HCT116 (cell line): Measurements from ENCODE around the gene COL19A1. TPM values are rescaled to one million over a fixed set of nuclear protein-coding genes. Genes with fewer than 3 reads are reported as not detected.

Source experiments
- ATAC-seq: fragments of 200-7000 bp; cut with Tn5 transposase; 2 replicates; pipeline ENCODE4 v1.9.1; 2020; ENCODE audit warnings: mild to moderate bottlenecking, moderate library complexity
- BruUV-seq: library from RNA; stranded (reverse); fragments of 400-500 nt; replicated peaks from 2 replicates; lab custom pipeline; 2021; lab: Mats Ljungman, UMichigan
- CTCF ChIA-PET: fragments of 300-600 bp; sonication (Branson Sonifier 250); formaldehyde crosslinking; loops from one replicate; lab custom pipeline; 2021; ENCODE audit warnings: antibody characterized with exemption; lab: Charles Lee
- POLR2A ChIA-PET: fragments of 300-600, 350-600 bp; sonication (Branson Sonifier 250); formaldehyde crosslinking; loops from one replicate; lab custom pipeline; 2021; ENCODE audit warnings: antibody characterized with exemption; lab: Charles Lee
- RAD21 ChIA-PET, 2 experiments: fragments of 300-600 bp; sonication (Branson Sonifier 250); formaldehyde crosslinking; loops; one replicate each; lab custom pipeline; 2023; ENCODE audit warnings: low total read pairs in 2 of 2; ENCODE audit not compliant: uncharacterized antibody in 2 of 2, unreplicated experiment in 2 of 2, low non-redundant PET in 1 of 2; lab: Charles Lee
- DNase-seq: peaks from one replicate; pipeline ENCODE4 v3.0.0-alpha.2; 2010; ENCODE audit warnings: low read depth, low spot score
- H2AFZ ChIP-seq: fragments of 200-600 bp; shearing (Covaris generic), sonication (generic); 2 replicates; pipeline ENCODE4 v1.6.1; 2017; ENCODE audit warnings: low read depth, mixed run types, mixed read lengths, antibody characterized with exemption, low read length; ENCODE audit not compliant: poor library complexity, severe bottlenecking
- H3K27ac ChIP-seq: 2 replicates; pipeline ENCODE4 v1.5.1; 2012; ENCODE audit warnings: low read depth, low read length
- H3K27me3 ChIP-seq: fragments of 200-600 bp; sonication (generic); 2 replicates; pipeline ENCODE4 v1.6.1; 2016; ENCODE audit warnings: mixed run types, low read length, mixed read lengths; ENCODE audit not compliant: insufficient read depth
- H3K36me3 ChIP-seq, 2 experiments: fragments of 200-500 bp in 1 of 2; fragments of 200-600 bp in 1 of 2; sonication (Bioruptor generic) in 1 of 2; sonication (generic) in 1 of 2; 2 replicates each; pipeline versions ENCODE4 v1.5.1 to v1.6.1; 2014 to 2016; ENCODE audit warnings: low read length in 2 of 2, inconsistent platforms in 1 of 2, mixed read lengths in 1 of 2, mixed run types in 1 of 2; ENCODE audit not compliant: insufficient read depth in 2 of 2, control insufficient read depth in 1 of 2
- H3K4me1 ChIP-seq, 2 experiments: fragments of 200-600 bp in 1 of 2; sonication (generic) in 1 of 2; 2 replicates each; pipeline versions ENCODE4 v1.5.1 to v1.6.1; 2012 to 2017; ENCODE audit warnings: low read length in 2 of 2, inconsistent platforms in 1 of 2, mild to moderate bottlenecking in 1 of 2, mixed read lengths in 1 of 2, mixed run types in 1 of 2, moderate library complexity in 1 of 2; ENCODE audit not compliant: insufficient read depth in 2 of 2, control insufficient read depth in 1 of 2
- H3K4me2 ChIP-seq: fragments of 200-600 bp; sonication (generic); 2 replicates; pipeline ENCODE4 v1.6.1; 2017; ENCODE audit warnings: mixed run types, low read length, mixed read lengths
- H3K4me3 ChIP-seq, 2 experiments: fragments of 200-600 bp in 1 of 2; sonication (generic) in 1 of 2; replicated peaks in 1 of 2; 2 replicates each; pipeline ENCODE4 v1.5.1; 2011 to 2016; ENCODE audit warnings: low read length in 2 of 2, control low read depth in 1 of 2, low read depth in 1 of 2, mild to moderate bottlenecking in 1 of 2, mixed read lengths in 1 of 2, mixed run types in 1 of 2
- H3K79me2 ChIP-seq: fragments of 200-600 bp; sonication (generic); 2 replicates; pipeline ENCODE4 v1.6.1; 2017; ENCODE audit warnings: mild to moderate bottlenecking, mixed run types, low read length, moderate library complexity, mixed read lengths; ENCODE audit not compliant: insufficient read depth
- H3K9ac ChIP-seq: fragments of 200-600 bp; sonication (generic); 2 replicates; pipeline ENCODE4 v1.6.1; 2016; ENCODE audit warnings: low read length, mixed read lengths
- H3K9me2 ChIP-seq: fragments of 200-600 bp; sonication (generic), shearing (Covaris generic); 2 replicates; pipeline ENCODE4 v1.6.1; 2017; ENCODE audit warnings: mixed run types, mild to moderate bottlenecking, moderate library complexity; ENCODE audit not compliant: insufficient read depth
- H3K9me3 ChIP-seq, 2 experiments: fragments of 200-500 bp in 1 of 2; fragments of 200-600 bp in 1 of 2; sonication (Bioruptor generic) in 1 of 2; sonication (generic) in 1 of 2; 2 replicates each; pipeline ENCODE4 v1.6.1; 2014 to 2017; ENCODE audit warnings: low read length in 2 of 2, mixed read lengths in 2 of 2, inconsistent platforms in 1 of 2, low read depth in 1 of 2, mild to moderate bottlenecking in 1 of 2, mixed run types in 1 of 2, moderate library complexity in 1 of 2; ENCODE audit not compliant: control insufficient read depth in 1 of 2, insufficient read depth in 1 of 2
- H4K20me1 ChIP-seq: fragments of 200-600 bp; sonication (generic), shearing (Covaris generic); 2 replicates; pipeline ENCODE4 v1.6.1; 2017; ENCODE audit warnings: mixed run types, mild to moderate bottlenecking, moderate library complexity; ENCODE audit not compliant: insufficient read depth
- ATF3 ChIP-seq: IDR thresholded peaks from 2 replicates; pipeline ENCODE4 v1.6.1; 2012
- CBX3 ChIP-seq: IDR thresholded peaks from 2 replicates; pipeline ENCODE4 v1.6.1; 2012; ENCODE audit warnings: low read depth
- CEBPB ChIP-seq: IDR thresholded peaks from 2 replicates; pipeline ENCODE4 v1.6.1; 2012; ENCODE audit warnings: low read depth
- CTCF ChIP-seq, 3 experiments: fragments of 200-600 bp in 1 of 3; sonication (generic) in 1 of 3; IDR thresholded peaks in 2 of 3; conservative IDR thresholded peaks in 1 of 3; 2 replicates each; pipeline ENCODE4 v1.5.1; 2012 to 2017; ENCODE audit warnings: low read depth in 2 of 3, low read length in 2 of 3, antibody characterized with exemption in 1 of 3, borderline replicate concordance in 1 of 3, control low read depth in 1 of 3, mild to moderate bottlenecking in 1 of 3, mixed read lengths in 1 of 3, mixed run types in 1 of 3, moderate library complexity in 1 of 3; ENCODE audit not compliant: insufficient read depth in 1 of 3
- ELF1 ChIP-seq: IDR thresholded peaks from 2 replicates; pipeline ENCODE4 v1.6.1; 2012; ENCODE audit warnings: low read depth, borderline replicate concordance
- EZH2phosphoT487 ChIP-seq: fragments of 200-600 bp; IDR thresholded peaks from 2 replicates; pipeline ENCODE4 v1.6.1; 2018; ENCODE audit warnings: antibody characterized with exemption, borderline replicate concordance
- JUND ChIP-seq: IDR thresholded peaks from 2 replicates; pipeline ENCODE4 v1.6.1; 2012
- MAX ChIP-seq: IDR thresholded peaks from 2 replicates; pipeline ENCODE4 v1.6.1; 2012
- POLR2A ChIP-seq: IDR thresholded peaks from 2 replicates; pipeline ENCODE4 v1.7.0; 2011; ENCODE audit warnings: borderline replicate concordance; ENCODE audit not compliant: insufficient read depth, insufficient read length; ENCODE audit errors: extremely low read depth
- POLR2AphosphoS5 ChIP-seq: IDR thresholded peaks from 2 replicates; pipeline ENCODE4 v1.6.1; 2011; ENCODE audit warnings: mild to moderate bottlenecking, low read depth, low read length, moderate library complexity
- RAD21 ChIP-seq: IDR thresholded peaks from 2 replicates; pipeline ENCODE4 v1.6.1; 2012; ENCODE audit warnings: low read depth, mild to moderate bottlenecking
- REST ChIP-seq: IDR thresholded peaks from 2 replicates; pipeline ENCODE4 v1.6.1; 2012; ENCODE audit warnings: low read depth
- SIN3A ChIP-seq: IDR thresholded peaks from 2 replicates; pipeline ENCODE4 v1.6.1; 2012; ENCODE audit warnings: low read depth
- SP1 ChIP-seq: IDR thresholded peaks from 2 replicates; pipeline ENCODE4 v1.6.1; 2012; ENCODE audit warnings: low read depth
- YY1 ChIP-seq: IDR thresholded peaks from 2 replicates; pipeline ENCODE4 v1.6.1; 2011; ENCODE audit warnings: low read length, low read depth, moderate library complexity, mild to moderate bottlenecking; ENCODE audit not compliant: insufficient replicate concordance; ENCODE audit errors: extremely low read depth
- ZBTB33 ChIP-seq: IDR thresholded peaks from 2 replicates; pipeline ENCODE4 v1.6.1; 2011; ENCODE audit warnings: mild to moderate bottlenecking, low read length, moderate library complexity; ENCODE audit not compliant: insufficient replicate concordance; ENCODE audit errors: extremely low read depth
- intact Hi-C: fragments of 100-400 bp; cut with micrococcal nuclease; formaldehyde crosslinking; loops from 2 replicates; pipeline ENCODE4 v1.10.0; 2022
- total RNA-seq: library from RNA; stranded (reverse); gene quantifications from one replicate; pipeline ENCODE4 v1.2.1, GENCODE V29; 2021; ENCODE audit not compliant: unreplicated experiment

The COL19A1 gene
- total RNA-seq, 1 experiment from 2014 or later: not detected

- no peaks in the 10 kb centered on the region for H4K20me1 ChIP-seq
- ChIA-PET CTCF (interaction anchor here (1.5 kb wide), 1 partner anchor 15 kb away, joined by 5 read pairs; no protein-coding TSS in a partner anchor), POLR2A (no interaction called here), RAD21 (no interaction called here)
- H3K4me2 ChIP-seq: no peak overlapping the region
- H3K9ac ChIP-seq: no peak overlapping the region
- ATAC-seq: no peak
- H3K9me3 ChIP-seq: no peaks in the 10 kb centered on the region
- peaks cover 49% of the 10 kb centered on the region for H3K27me3 ChIP-seq
- DNase-seq: no peak
- intact Hi-C loops: no loop called here
- H3K27ac ChIP-seq: no peak overlapping the region
- BruUV-seq: no TSS peak
- no peaks in the 10 kb centered on the region for H3K4me1 ChIP-seq
- no peak overlapping the region for H2AFZ ChIP-seq
- H3K36me3 ChIP-seq: no peaks in the 10 kb centered on the region
- H3K4me3 ChIP-seq: no peak overlapping the region
- TF ChIP-seq JUND (no peak), SP1 (no peak), SIN3A (no peak), RAD21 (no peak), REST (no peak), ZBTB33 (no peak), ATF3 (no peak), POLR2AphosphoS5 (no peak), MAX (no peak), CEBPB (no peak), YY1 (no peak), EZH2phosphoT487 (no peak), CTCF (IDR thresholded peaks at IDR 0.05 in 2 of 3, conservative IDR thresholded peaks at IDR 0.05 in 1 of 3; ENCODE audit: borderline replicate concordance in 1 of 3, insufficient read depth in 1 of 3, low read depth in 2 of 3, low read length in 2 of 3) (no peak), ELF1 (no peak), CBX3 (no peak), POLR2A (no peak)
- H3K9me2 ChIP-seq: no peaks in the 10 kb centered on the region
- no peaks in the 10 kb centered on the region for H3K79me2 ChIP-seq
Observed at GRCh38 chr6:70236343-70236742, 370.0 kb downstream of the COL19A1 start.
